RWPE2 (cell line): Measurements from ENCODE around the gene CHGA.

Source experiments
- ATAC-seq: fragments of 200-7000 bp; cut with Tn5 transposase; 3 replicates; pipeline ENCODE4 v1.9.1; 2021; ENCODE audit warnings: low read depth
- DNase-seq: peaks from one replicate; pipeline ENCODE4 v3.0.0-alpha.2; 2020; ENCODE audit warnings: low spot score
- H3K27ac ChIP-seq: fragments of 450-650 bp; 2 replicates; pipeline ENCODE4 v1.5.1; 2017; ENCODE audit warnings: mild to moderate bottlenecking; ENCODE audit not compliant: poor library complexity, severe bottlenecking
- H3K27me3 ChIP-seq: fragments of 250-450 bp; sonication (Bioruptor Pico); 2 replicates; pipeline ENCODE4 v1.5.1; 2021; ENCODE audit warnings: mild to moderate bottlenecking, moderate library complexity; ENCODE audit not compliant: insufficient read depth, poor library complexity, severe bottlenecking
- H3K36me3 ChIP-seq: fragments of 250-450 bp; sonication (Bioruptor Pico); 2 replicates; pipeline ENCODE4 v1.5.1; 2020; ENCODE audit warnings: low read depth, mild to moderate bottlenecking, moderate library complexity
- H3K4me1 ChIP-seq: fragments of 250-450 bp; sonication (Bioruptor Pico); 2 replicates; pipeline ENCODE4 v1.5.1; 2021; ENCODE audit warnings: mild to moderate bottlenecking, moderate library complexity; ENCODE audit not compliant: insufficient read depth, poor library complexity, severe bottlenecking
- H3K4me3 ChIP-seq: fragments of 250-450 bp; sonication (Bioruptor Pico); 2 replicates; pipeline ENCODE4 v1.5.1; 2021; ENCODE audit warnings: mild to moderate bottlenecking, moderate library complexity; ENCODE audit not compliant: severe bottlenecking
- H3K9me3 ChIP-seq: fragments of 250-450 bp; sonication (Bioruptor Pico); 2 replicates; pipeline ENCODE4 v1.5.1; 2021; ENCODE audit warnings: mild to moderate bottlenecking, moderate library complexity; ENCODE audit not compliant: severe bottlenecking
- CTCF ChIP-seq: fragments of 450-650 bp; IDR thresholded peaks from one replicate; pipeline ENCODE4 v1.5.1; 2017; ENCODE audit warnings: mild to moderate bottlenecking, moderate library complexity; ENCODE audit not compliant: poor library complexity, severe bottlenecking

Gene CHGA

DNA sequence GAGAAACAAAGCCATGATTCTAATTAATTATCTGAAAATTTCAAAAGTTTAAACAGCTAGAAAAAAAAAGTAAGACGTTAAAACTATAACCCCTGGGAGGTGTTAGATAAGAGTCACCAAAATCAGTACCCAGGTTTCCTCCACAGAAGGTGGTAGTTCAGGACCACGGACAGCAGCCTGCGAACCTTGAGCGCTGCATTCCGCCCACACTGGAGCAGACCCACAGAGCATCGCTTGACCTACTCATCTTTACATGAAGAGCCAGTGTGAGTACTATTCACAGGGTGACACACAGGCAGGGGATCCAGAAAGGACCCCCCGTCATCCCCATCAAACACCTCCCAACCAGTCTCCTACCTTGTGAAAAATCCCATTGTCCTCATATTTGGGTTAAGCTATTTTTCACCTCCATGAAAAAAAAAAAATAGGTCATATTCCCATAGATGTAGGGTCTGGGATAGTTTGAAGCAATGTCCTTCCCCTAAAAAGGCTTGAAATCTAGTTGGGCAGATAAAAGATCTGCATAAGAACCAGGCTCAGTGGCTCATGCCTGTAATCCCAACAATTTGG, 8.8 kb upstream of the CHGA start:
- H3K27me3 ChIP-seq: peaks cover 4% of the 10 kb centered on the region
- no peak overlapping the region for H3K4me3 ChIP-seq
- no peaks in the 10 kb centered on the region for H3K9me3 ChIP-seq
- DNase-seq (no peak), ATAC-seq (peak; percentile 48; the same call in 1 of the 3 replicates)
- no peaks in the 10 kb centered on the region for H3K36me3 ChIP-seq
- TF ChIP-seq CTCF: no peak
- no peaks in the 10 kb centered on the region for H3K4me1 ChIP-seq
- no peak overlapping the region for H3K27ac ChIP-seq

DNA sequence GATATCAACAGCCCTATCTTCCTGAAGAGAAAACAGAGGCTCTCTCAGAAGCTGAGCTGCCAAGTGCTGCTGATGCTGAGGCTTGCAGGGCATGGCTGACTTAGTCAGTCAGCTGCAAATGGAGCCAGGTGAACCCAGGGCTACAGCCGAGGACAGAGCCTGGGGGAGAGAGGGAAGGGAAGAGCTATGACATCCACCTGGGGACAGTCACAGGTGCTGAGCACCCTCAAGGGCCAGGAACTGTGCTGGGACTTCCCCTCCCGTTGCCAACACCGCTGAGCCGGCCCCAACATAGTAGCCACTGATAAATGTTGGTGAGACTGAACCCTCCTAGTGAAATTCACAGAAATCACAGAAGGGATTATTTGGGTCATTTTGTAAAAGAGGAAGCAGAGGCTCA, 6.7 kb upstream of the CHGA start:
- Histone ChIP-seq H3K4me1 (no peaks in the 10 kb centered on the region), H3K4me3 (no peak overlapping the region), H3K27me3 (peaks cover 10% of the 10 kb centered on the region), H3K27ac (no peak overlapping the region), H3K36me3 (no peaks in the 10 kb centered on the region), H3K9me3 (no peaks in the 10 kb centered on the region)
- ATAC-seq (no peak), DNase-seq (no peak)
- no peak for TF ChIP-seq CTCF

DNA sequence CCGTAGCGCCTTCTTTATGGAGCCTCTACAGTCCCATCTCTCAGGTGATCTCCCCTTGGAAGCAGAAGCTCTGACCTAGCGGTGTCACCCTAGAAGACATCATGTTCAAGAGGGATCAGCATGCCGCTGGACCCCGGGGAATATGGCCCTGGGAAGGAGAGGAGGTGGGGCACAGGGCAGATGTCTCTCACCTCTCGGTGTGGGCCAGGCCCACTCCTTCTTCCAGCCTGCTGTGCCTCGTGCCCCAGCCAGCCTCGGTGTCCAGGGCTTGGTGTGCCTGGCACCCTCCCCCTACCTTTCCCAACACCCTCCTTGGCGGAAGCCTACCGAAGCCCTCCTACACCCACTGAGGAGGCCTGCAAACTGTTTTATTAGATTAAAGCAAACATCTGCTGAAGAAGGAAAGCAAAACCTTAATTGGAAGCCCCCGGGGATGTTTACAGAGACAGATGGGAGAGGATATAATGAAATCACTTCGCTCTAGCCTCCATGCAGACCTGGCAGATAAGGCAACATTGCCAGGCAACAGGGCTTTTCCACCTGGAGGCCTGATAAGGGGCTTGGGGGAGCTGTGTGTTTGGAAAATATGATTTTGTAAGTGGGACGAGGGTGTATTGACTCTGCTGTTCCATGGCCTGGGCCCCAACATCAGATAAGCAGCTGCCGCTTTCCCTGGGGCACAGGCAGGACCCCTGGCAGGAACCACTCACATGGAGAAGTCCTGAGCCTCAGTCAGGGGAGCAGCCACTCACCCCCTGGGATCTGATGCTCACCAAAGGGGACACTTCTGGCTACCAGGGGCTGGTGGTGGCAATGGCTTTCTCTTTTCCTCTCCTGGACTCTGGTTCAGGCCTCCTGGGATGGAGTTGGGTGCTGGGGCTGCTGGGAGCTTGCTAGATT, 5.7 kb upstream of the CHGA start:
- no peak for ATAC-seq
- DNase-seq: no peak
- Histone ChIP-seq H3K27ac (no peak overlapping the region), H3K4me3 (no peak overlapping the region), H3K9me3 (no peaks in the 10 kb centered on the region), H3K36me3 (no peaks in the 10 kb centered on the region), H3K4me1 (no peaks in the 10 kb centered on the region), H3K27me3 (peaks cover 18% of the 10 kb centered on the region)
- no peak for TF ChIP-seq CTCF

DNA sequence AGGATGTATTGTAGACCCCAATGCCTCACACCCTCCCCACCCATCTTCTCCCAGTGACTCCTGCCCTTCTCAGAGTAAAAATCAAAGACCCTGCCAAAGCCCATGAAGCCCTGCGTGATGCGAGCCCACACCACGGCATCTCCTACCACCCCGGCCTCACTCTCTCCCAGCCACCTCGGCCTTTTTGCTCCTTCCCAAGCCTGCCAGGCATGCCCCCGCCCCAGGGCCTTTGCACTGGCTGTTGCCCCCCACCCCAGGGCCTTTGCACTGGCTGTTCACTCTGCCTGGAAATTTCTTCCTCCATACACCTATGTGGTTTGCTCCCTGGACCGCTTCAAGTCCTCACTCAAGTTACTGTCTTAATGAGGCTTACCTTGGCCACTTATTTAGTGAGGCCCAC, 5.0 kb upstream of the CHGA start:
- Histone ChIP-seq H3K27ac (no peak overlapping the region), H3K36me3 (no peaks in the 10 kb centered on the region), H3K27me3 (peaks cover 23% of the 10 kb centered on the region), H3K9me3 (no peaks in the 10 kb centered on the region), H3K4me1 (no peaks in the 10 kb centered on the region), H3K4me3 (no peak overlapping the region)
- TF ChIP-seq CTCF: no peak
- ATAC-seq: no peak
- DNase-seq: no peak

GRCh38 chr14:92920001-92920400, 2.9 kb upstream of the CHGA start:
- TF ChIP-seq CTCF: no peak
- H3K27me3 ChIP-seq: peaks cover 23% of the 10 kb centered on the region
- no peak for ATAC-seq

More at GRCh38 chr14:92920001-92920400, 2.9 kb upstream of the CHGA start:
- Histone ChIP-seq H3K36me3 (no peaks in the 10 kb centered on the region), H3K4me1 (no peaks in the 10 kb centered on the region), H3K9me3 (no peaks in the 10 kb centered on the region), H3K27ac (no peak overlapping the region), H3K4me3 (no peak overlapping the region)
- no peak for DNase-seq
